ENCODE measurements around the gene SLC8A1.

DNA sequence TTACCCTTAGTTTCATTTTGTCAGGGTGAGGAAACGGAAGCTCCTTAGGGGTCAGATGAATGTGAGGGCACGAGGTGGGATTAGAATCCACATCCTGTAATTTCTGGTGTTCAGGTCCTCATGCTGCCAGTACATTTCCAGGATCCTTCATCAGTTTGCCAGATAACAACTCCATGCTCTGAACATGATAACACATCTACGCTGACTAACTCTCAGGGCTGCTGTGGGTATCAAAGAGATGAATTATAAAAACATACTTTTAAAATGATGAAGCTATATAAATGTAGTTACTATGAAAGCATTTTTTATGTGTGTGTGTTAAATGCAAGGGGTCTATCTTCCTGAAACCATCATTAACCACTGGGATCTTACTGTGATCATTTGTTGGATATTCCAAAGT, 325.9 kb downstream of the SLC8A1 start:
- TF ChIP-seq, protein P1, sequence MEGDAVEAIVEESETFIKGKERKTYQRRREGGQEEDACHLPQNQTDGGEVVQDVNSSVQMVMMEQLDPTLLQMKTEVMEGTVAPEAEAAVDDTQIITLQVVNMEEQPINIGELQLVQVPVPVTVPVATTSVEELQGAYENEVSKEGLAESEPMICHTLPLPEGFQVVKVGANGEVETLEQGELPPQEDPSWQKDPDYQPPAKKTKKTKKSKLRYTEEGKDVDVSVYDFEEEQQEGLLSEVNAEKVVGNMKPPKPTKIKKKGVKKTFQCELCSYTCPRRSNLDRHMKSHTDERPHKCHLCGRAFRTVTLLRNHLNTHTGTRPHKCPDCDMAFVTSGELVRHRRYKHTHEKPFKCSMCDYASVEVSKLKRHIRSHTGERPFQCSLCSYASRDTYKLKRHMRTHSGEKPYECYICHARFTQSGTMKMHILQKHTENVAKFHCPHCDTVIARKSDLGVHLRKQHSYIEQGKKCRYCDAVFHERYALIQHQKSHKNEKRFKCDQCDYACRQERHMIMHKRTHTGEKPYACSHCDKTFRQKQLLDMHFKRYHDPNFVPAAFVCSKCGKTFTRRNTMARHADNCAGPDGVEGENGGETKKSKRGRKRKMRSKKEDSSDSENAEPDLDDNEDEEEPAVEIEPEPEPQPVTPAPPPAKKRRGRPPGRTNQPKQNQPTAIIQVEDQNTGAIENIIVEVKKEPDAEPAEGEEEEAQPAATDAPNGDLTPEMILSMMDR (conservative IDR thresholded peaks at IDR 0.05; ENCODE audit: low read depth, low read length) = no peak
- no peak for TF ChIP-seq EZH2 (IDR thresholded peaks at IDR 0.05; ENCODE audit: borderline replicate concordance, low read depth, low read length, poor library complexity, severe bottlenecking)
